ENCODE measurements around the gene SLC17A2. TPM values are rescaled to one million over a fixed set of nuclear protein-coding genes. Genes with fewer than 3 reads are reported as not detected.
"Not testable (repeated sequence)": the region's sequence is repeated elsewhere in the genome, so short reads cannot be mapped to it uniquely, and the experiment has no call there.

Gene SLC17A2
- total RNA-seq, 1 donor, result not detected

GRCh38 chr6:25946631-25947030, 16.1 kb upstream of the SLC17A2 start:
- H3K27ac ChIP-seq (ENCODE audit: low read depth, low read length), result no peak overlapping the region
- H3K4me2 ChIP-seq (ENCODE audit: insufficient read depth, low read length), result no peak overlapping the region
- H3K79me2 ChIP-seq (ENCODE audit: insufficient read depth, low read length), result no peaks in the 10 kb centered on the region
- DNase-seq (ENCODE audit: insufficient read length, low spot score, missing footprints), result no peak
- no peak for TF ChIP-seq CTCF (IDR thresholded peaks at IDR 0.05; ENCODE audit: extremely low read depth, low read depth, low read length)
- no peaks in the 10 kb centered on the region for H4K20me1 ChIP-seq (ENCODE audit: insufficient read depth, low read length)
- no peak overlapping the region for H2AFZ ChIP-seq (ENCODE audit: low read length)
- no peak overlapping the region for H3K4me3 ChIP-seq (ENCODE audit: insufficient read depth, low read length)
- H3K4me1 ChIP-seq (ENCODE audit: insufficient read depth, low read length), result no peaks in the 10 kb centered on the region
- no peaks in the 10 kb centered on the region for H3K27me3 ChIP-seq (ENCODE audit: insufficient read depth, low read length)
- H3K9me3 ChIP-seq (ENCODE audit: low read depth, low read length), result no peaks in the 10 kb centered on the region
- H3K36me3 ChIP-seq (ENCODE audit: insufficient read depth, low read length), result no peaks in the 10 kb centered on the region

- not testable (repeated sequence) for H3K4me3 ChIP-seq (ENCODE audit: insufficient read depth, low read length); DNase-seq (ENCODE audit: insufficient read length, low spot score, missing footprints); H3K36me3 ChIP-seq (ENCODE audit: insufficient read depth, low read length); H3K27ac ChIP-seq (ENCODE audit: low read depth, low read length); H3K79me2 ChIP-seq (ENCODE audit: insufficient read depth, low read length); H3K9me3 ChIP-seq (ENCODE audit: low read depth, low read length); H3K4me2 ChIP-seq (ENCODE audit: insufficient read depth, low read length); H3K4me1 ChIP-seq (ENCODE audit: insufficient read depth, low read length); H3K27me3 ChIP-seq (ENCODE audit: insufficient read depth, low read length); H2AFZ ChIP-seq (ENCODE audit: low read length); H4K20me1 ChIP-seq (ENCODE audit: insufficient read depth, low read length)
Observed at GRCh38 chr6:25945738-25946137, 15.2 kb upstream of the SLC17A2 start.

GRCh38 chr6:25944688-25945574, 14.4 kb upstream of the SLC17A2 start:
- Histone ChIP-seq H3K27ac (ENCODE audit: low read depth, low read length) (no peak overlapping the region), H3K9me3 (ENCODE audit: low read depth, low read length) (no peaks in the 10 kb centered on the region), H3K36me3 (ENCODE audit: insufficient read depth, low read length) (no peaks in the 10 kb centered on the region), H3K4me1 (ENCODE audit: insufficient read depth, low read length) (no peaks in the 10 kb centered on the region), H3K79me2 (ENCODE audit: insufficient read depth, low read length) (no peaks in the 10 kb centered on the region), H3K4me3 (ENCODE audit: insufficient read depth, low read length) (no peak overlapping the region), H3K27me3 (ENCODE audit: insufficient read depth, low read length) (no peaks in the 10 kb centered on the region), H2AFZ (ENCODE audit: low read length) (peak overlapping the region; percentile 29), H3K4me2 (ENCODE audit: insufficient read depth, low read length) (no peak overlapping the region), H4K20me1 (ENCODE audit: insufficient read depth, low read length) (no peaks in the 10 kb centered on the region)
- no peak for TF ChIP-seq CTCF (IDR thresholded peaks at IDR 0.05; ENCODE audit: extremely low read depth, low read depth, low read length)
- DNase-seq (ENCODE audit: insufficient read length, low spot score, missing footprints), result no peak

GRCh38 chr6:25943887-25944286, 13.4 kb upstream of the SLC17A2 start:
- H3K79me2 ChIP-seq (ENCODE audit: insufficient read depth, low read length), result no peaks in the 10 kb centered on the region

More at GRCh38 chr6:25943887-25944286, 13.4 kb upstream of the SLC17A2 start:
- Histone ChIP-seq H3K27ac (ENCODE audit: low read depth, low read length) (no peak overlapping the region), H3K4me2 (ENCODE audit: insufficient read depth, low read length) (no peak overlapping the region), H3K27me3 (ENCODE audit: insufficient read depth, low read length) (no peaks in the 10 kb centered on the region), H3K9me3 (ENCODE audit: low read depth, low read length) (no peaks in the 10 kb centered on the region), H3K4me1 (ENCODE audit: insufficient read depth, low read length) (no peaks in the 10 kb centered on the region), H4K20me1 (ENCODE audit: insufficient read depth, low read length) (no peaks in the 10 kb centered on the region), H3K4me3 (ENCODE audit: insufficient read depth, low read length) (no peak overlapping the region), H3K36me3 (ENCODE audit: insufficient read depth, low read length) (no peaks in the 10 kb centered on the region), H2AFZ (ENCODE audit: low read length) (no peak overlapping the region)
- no peak for DNase-seq (ENCODE audit: insufficient read length, low spot score, missing footprints)
- no peak for TF ChIP-seq CTCF (IDR thresholded peaks at IDR 0.05; ENCODE audit: extremely low read depth, low read depth, low read length)
